H9 (cell line): Measurements from ENCODE around the gene KRR1. TPM values are rescaled to one million over a fixed set of nuclear protein-coding genes. Genes with fewer than 3 reads are reported as not detected.

Experiments
- DNase-seq: peaks from one replicate; pipeline ENCODE4 v3.0.0-alpha.2; 2017
- H2AFZ ChIP-seq: one replicate; pipeline ENCODE4 v1.6.1; 2013; ENCODE audit warnings: mild to moderate bottlenecking, low read length, control low read depth, moderate library complexity
- H2AK5ac ChIP-seq: 2 replicates; pipeline ENCODE4 v1.6.1; 2013; ENCODE audit warnings: low read length, control low read depth, mixed read lengths; ENCODE audit not compliant: insufficient read length
- H2BK120ac ChIP-seq: one replicate; pipeline ENCODE4 v1.6.1; 2013; ENCODE audit warnings: low read depth, mild to moderate bottlenecking, low read length, control low read depth, inconsistent platforms; ENCODE audit not compliant: poor library complexity, severe bottlenecking
- H2BK12ac ChIP-seq: 2 replicates; pipeline ENCODE4 v1.6.1; 2013; ENCODE audit warnings: low read length, control low read depth, mixed read lengths, low read depth; ENCODE audit not compliant: insufficient read length
- H2BK15ac ChIP-seq: 2 replicates; pipeline ENCODE4 v1.6.1; 2013; ENCODE audit warnings: low read depth, low read length, control low read depth
- H2BK20ac ChIP-seq: one replicate; pipeline ENCODE4 v1.6.1; 2013; ENCODE audit warnings: low read depth, mild to moderate bottlenecking, low read length, control low read depth, inconsistent platforms; ENCODE audit not compliant: poor library complexity, severe bottlenecking
- H2BK5ac ChIP-seq: 2 replicates; pipeline ENCODE4 v1.6.1; 2013; ENCODE audit warnings: low read length, control low read depth, mixed read lengths; ENCODE audit not compliant: insufficient read length
- H3K14ac ChIP-seq: 2 replicates; pipeline ENCODE4 v1.6.1; 2013; ENCODE audit warnings: low read length, control low read depth; ENCODE audit not compliant: insufficient read depth
- H3K18ac ChIP-seq: 2 replicates; pipeline ENCODE4 v1.6.1; 2013; ENCODE audit warnings: low read depth, mild to moderate bottlenecking, mixed read lengths, low read length, control low read depth; ENCODE audit not compliant: insufficient read length
- H3K23ac ChIP-seq: 2 replicates; pipeline ENCODE4 v1.6.1; 2013; ENCODE audit warnings: low read length, control low read depth, mixed read lengths, low read depth; ENCODE audit not compliant: insufficient read length
- H3K23me2 ChIP-seq: 2 replicates; pipeline ENCODE4 v1.6.1; 2013; ENCODE audit warnings: low read depth, mild to moderate bottlenecking, mixed read lengths, low read length, control low read depth; ENCODE audit not compliant: insufficient read length, poor library complexity, severe bottlenecking
- H3K27ac ChIP-seq: 2 replicates; pipeline ENCODE4 v1.5.1; 2013; ENCODE audit warnings: low read length, control low read depth, mixed read lengths, low read depth; ENCODE audit not compliant: insufficient read length
- H3K27me3 ChIP-seq: 2 replicates; pipeline ENCODE4 v1.6.1; 2013; ENCODE audit warnings: low read length, control low read depth, inconsistent platforms; ENCODE audit not compliant: insufficient read depth
- H3K4ac ChIP-seq: 2 replicates; pipeline ENCODE4 v1.6.1; 2013; ENCODE audit warnings: low read depth, mild to moderate bottlenecking, control low read depth, inconsistent platforms, low read length, moderate library complexity
- H3K4me1 ChIP-seq: 2 replicates; pipeline ENCODE4 v1.6.1; 2013; ENCODE audit warnings: low read length, control low read depth, inconsistent platforms; ENCODE audit not compliant: insufficient read depth
- H3K4me2 ChIP-seq: 2 replicates; pipeline ENCODE4 v1.6.1; 2013; ENCODE audit warnings: low read length, control low read depth, mixed read lengths; ENCODE audit not compliant: insufficient read length, insufficient read depth
- H3K56ac ChIP-seq: 2 replicates; pipeline ENCODE4 v1.6.1; 2013; ENCODE audit warnings: low read depth, mild to moderate bottlenecking, mixed read lengths, low read length, control low read depth; ENCODE audit not compliant: insufficient read length
- H3K79me1 ChIP-seq: 2 replicates; pipeline ENCODE4 v1.6.1; 2013; ENCODE audit warnings: low read depth, mild to moderate bottlenecking, moderate library complexity, low read length, control low read depth, inconsistent platforms; ENCODE audit not compliant: insufficient read depth, poor library complexity, severe bottlenecking
- H3K79me2 ChIP-seq: 2 replicates; pipeline ENCODE4 v1.6.1; 2013; ENCODE audit warnings: low read length, control low read depth, inconsistent platforms; ENCODE audit not compliant: insufficient read depth
- H3K9ac ChIP-seq: 2 replicates; pipeline ENCODE4 v1.6.1; 2013; ENCODE audit warnings: low read length, control low read depth, mixed read lengths; ENCODE audit not compliant: insufficient read length; ENCODE audit errors: extremely low read depth
- H3K9me3 ChIP-seq: one replicate; pipeline ENCODE4 v1.6.1; 2013; ENCODE audit warnings: low read depth, low read length, inconsistent platforms; ENCODE audit not compliant: control insufficient read depth
- H3T11ph ChIP-seq: one replicate; pipeline ENCODE4 v1.6.1; 2013; ENCODE audit warnings: mild to moderate bottlenecking, low read length, control low read depth, inconsistent platforms
- H4K20me1 ChIP-seq: one replicate; pipeline ENCODE4 v1.6.1; 2013; ENCODE audit not compliant: control insufficient read depth, insufficient read length, insufficient read depth
- H4K5ac ChIP-seq: 2 replicates; pipeline ENCODE4 v1.6.1; 2013; ENCODE audit warnings: low read depth, mild to moderate bottlenecking, mixed read lengths, low read length, control low read depth; ENCODE audit not compliant: insufficient read length
- H4K8ac ChIP-seq: replicated peaks from 2 replicates; pipeline ENCODE4 v1.6.1; 2013; ENCODE audit warnings: low read length, control low read depth, mixed read lengths, low read depth; ENCODE audit not compliant: insufficient read length
- H4K91ac ChIP-seq: 2 replicates; pipeline ENCODE4 v1.6.1; 2013; ENCODE audit warnings: low read depth, mild to moderate bottlenecking, moderate library complexity, mixed read lengths, low read length, control low read depth; ENCODE audit not compliant: insufficient read length
- H3K27ac Mint-ChIP-seq, 3 experiments: 2 replicates in 2 of 3; 3 replicates in 1 of 3; pipeline ENCODE4 v1.8.0; 2020 to 2021; ENCODE audit warnings: mixed read lengths in 3 of 3, mild to moderate bottlenecking in 1 of 3, moderate library complexity in 1 of 3
- H3K27me3 Mint-ChIP-seq: 2 replicates; pipeline ENCODE4 v1.8.0; 2021; ENCODE audit warnings: low read depth, mild to moderate bottlenecking, moderate library complexity, mixed read lengths
- H3K36me3 Mint-ChIP-seq, 3 experiments: 2 replicates in 2 of 3; 3 replicates in 1 of 3; pipeline ENCODE4 v1.8.0; 2020 to 2021; ENCODE audit warnings: low read depth in 3 of 3, mixed read lengths in 3 of 3; ENCODE audit not compliant: insufficient read depth in 1 of 3
- H3K4me1 Mint-ChIP-seq, 2 experiments: 2 replicates each; pipeline ENCODE4 v1.8.0; 2020; ENCODE audit warnings: mixed read lengths in 2 of 2
- H3K4me3 Mint-ChIP-seq, 2 experiments: 2 replicates in 1 of 2; 3 replicates in 1 of 2; pipeline ENCODE4 v1.8.0; 2020 to 2021; ENCODE audit warnings: mild to moderate bottlenecking in 2 of 2, mixed read lengths in 2 of 2, moderate library complexity in 1 of 2
- H3K9me3 Mint-ChIP-seq, 2 experiments: 2 replicates in 1 of 2; 3 replicates in 1 of 2; pipeline ENCODE4 v1.8.0; 2020; ENCODE audit warnings: mild to moderate bottlenecking in 2 of 2, mixed read lengths in 2 of 2, moderate library complexity in 1 of 2
- CTCF ChIP-seq: fragments of 200-600 bp; sonication (generic); conservative IDR thresholded peaks from 3 replicates; pipeline ENCODE4 v1.8.0; 2021; ENCODE audit warnings: antibody characterized with exemption, mild to moderate bottlenecking
- WGBS: extraction: QIAGEN DNeasy Blood & Tissue Kit; methylation state at CpG from one replicate; pipeline ENCODE4 v1.1.7; 2013; ENCODE audit warnings: missing lambda C conversion rate, low lambda C conversion rate, mixed read lengths; ENCODE audit not compliant: insufficient read length; ENCODE audit errors: extremely low coverage; 5-methylcytosine and 5-hydroxymethylcytosine counted together
- total RNA-seq: library from RNA; stranded (reverse); gene quantifications from 2 replicates; pipeline ENCODE4 v1.2.1, GENCODE V29; 2021

The KRR1 gene
- total RNA-seq, 1 experiment from 2014 or later: 88.9 TPM

- Histone ChIP-seq H2BK120ac (no peak overlapping the region), H2BK12ac (no peak overlapping the region), H2AFZ (no peak overlapping the region), H2BK20ac (no peak overlapping the region), H3K4ac (no peak overlapping the region), H2BK5ac (no peak overlapping the region), H3K79me2 (peaks cover 23% of the 10 kb centered on the region; the same call in 1 of the 2 replicates), H3K27me3 (no peaks in the 10 kb centered on the region), H3K79me1 (peaks cover 2% of the 10 kb centered on the region), H3K9ac (no peak overlapping the region), H3K18ac (no peak overlapping the region), H3K4me1 (no peaks in the 10 kb centered on the region), H3T11ph (no peak overlapping the region), H3K9me3 (no peaks in the 10 kb centered on the region), H3K23ac (no peak overlapping the region), H3K56ac (no peak overlapping the region), H4K5ac (no peak overlapping the region), H3K27ac (no peak overlapping the region), H4K91ac (no peak overlapping the region), H4K20me1 (no peaks in the 10 kb centered on the region), H3K23me2 (no peaks in the 10 kb centered on the region), H3K4me2 (no peak overlapping the region), H2AK5ac (no peak overlapping the region), H2BK15ac (no peak overlapping the region), H4K8ac (no peak overlapping the region), H3K14ac (no peak overlapping the region)
- Mint-ChIP-seq H3K4me1 (peaks cover 12 to 17% of the 10 kb centered on the region in 2 experiments), H3K27me3 (no peaks in the 10 kb centered on the region), H3K9me3 (no peaks in the 10 kb centered on the region), H3K36me3 (peaks cover 4 to 29% (median 25%) of the 10 kb centered on the region in 3 experiments), H3K27ac (no peak overlapping the region; a peak in 1 of 7 replicates), H3K4me3 (peak overlapping the region; percentile 95 to 99)
- no CpG with 5 or more reads among the region's 4 CpGs for WGBS
- no peak for DNase-seq
- no peak for TF ChIP-seq CTCF
Measured at GRCh38 chr12:75509621-75510020, 1.8 kb downstream of the KRR1 start.
